GM19035 (cell line): ENCODE measurements around the gene ZNF385B.

Source experiments
- ATAC-seq: cut with Tn5 transposase; IDR thresholded peaks from one replicate; pipeline ENCODE4 v1.9.1; 2021; ENCODE audit not compliant: unreplicated experiment

Gene ZNF385B

DNA sequence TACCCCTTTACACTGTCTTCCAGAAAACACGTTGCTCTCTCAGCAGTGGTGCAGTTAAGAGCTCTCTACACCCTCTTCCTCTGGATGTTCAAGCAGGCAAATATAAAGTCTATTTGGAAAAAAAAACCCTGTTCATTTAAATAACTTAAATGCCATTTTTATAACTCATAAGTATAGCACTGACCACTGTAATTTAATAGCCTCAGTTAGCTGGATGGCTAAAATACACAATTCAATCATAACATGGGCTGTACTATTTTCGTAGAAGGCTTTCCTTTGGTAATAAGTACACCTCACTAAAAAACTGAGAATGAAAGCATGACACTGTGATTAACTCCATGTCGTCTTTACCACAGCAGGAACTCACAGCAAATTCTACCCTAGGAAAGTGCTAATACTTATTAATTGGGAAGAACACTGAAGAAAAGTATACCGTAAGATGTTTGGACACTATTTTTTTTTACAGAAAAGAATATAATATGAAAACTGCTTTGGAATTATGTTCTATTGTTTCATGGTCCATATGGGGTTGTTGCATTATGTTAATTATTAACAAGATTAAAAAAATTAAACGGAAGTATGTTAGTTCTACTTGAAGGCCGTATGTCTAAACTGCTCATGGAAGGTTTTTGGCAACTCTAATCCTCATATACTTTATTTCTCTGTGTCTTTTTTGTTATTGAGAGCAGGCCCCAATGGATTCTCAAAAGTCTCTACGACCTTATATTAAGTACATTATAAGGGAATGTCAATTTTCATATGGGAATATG, 269.1 kb downstream of the ZNF385B start:
- no peak for ATAC-seq

DNA sequence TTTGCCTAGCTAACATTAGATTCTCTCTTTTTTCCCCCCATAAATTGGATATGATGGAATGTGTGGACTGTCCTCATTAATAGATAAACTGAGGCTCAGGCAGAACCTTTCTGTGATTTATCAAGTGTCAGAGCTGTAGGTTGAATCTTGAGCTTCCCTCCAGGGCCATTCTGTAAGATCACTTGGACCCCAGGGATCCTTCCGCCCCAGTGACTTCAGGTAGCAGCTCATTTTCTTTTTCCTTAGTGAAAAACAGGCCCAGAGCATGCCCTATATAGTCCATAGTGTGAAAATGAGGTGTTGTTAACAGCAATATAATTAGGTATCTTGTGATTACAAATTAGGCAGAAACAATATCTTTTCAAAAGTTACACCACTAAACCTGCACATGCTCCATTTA, 269.7 kb downstream of the ZNF385B start:
- ATAC-seq = no peak

DNA sequence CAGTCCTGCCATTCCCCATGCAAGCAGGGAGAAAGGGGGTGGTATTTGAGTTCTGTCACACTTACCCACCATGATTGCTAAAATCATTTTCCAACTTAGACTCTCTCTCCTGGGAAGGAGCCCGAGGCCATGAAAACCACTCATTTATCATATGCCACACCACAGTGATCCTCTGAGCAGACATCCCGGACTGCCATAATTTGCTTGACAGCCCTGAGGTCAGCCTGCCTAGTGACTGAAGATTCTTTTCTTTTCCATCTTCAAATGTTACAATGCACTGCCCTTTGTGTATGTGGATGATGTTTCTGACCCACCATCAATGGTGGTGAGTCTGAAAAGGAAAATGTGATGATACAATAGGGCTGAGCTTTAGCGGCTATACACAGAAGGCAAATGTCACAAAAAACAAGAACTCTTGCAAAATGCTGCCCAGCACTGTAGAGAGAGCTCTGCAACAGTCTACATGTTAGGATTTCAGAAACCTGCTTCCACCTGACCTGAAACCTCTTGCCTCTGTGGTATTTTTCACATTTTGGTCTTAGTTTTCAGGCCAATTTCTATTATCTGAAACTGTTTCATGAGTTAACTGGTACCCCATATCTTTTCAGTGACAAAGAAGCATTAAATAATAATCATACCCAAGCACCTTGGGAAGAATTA, 272.8 kb downstream of the ZNF385B start:
- no peak for ATAC-seq

DNA sequence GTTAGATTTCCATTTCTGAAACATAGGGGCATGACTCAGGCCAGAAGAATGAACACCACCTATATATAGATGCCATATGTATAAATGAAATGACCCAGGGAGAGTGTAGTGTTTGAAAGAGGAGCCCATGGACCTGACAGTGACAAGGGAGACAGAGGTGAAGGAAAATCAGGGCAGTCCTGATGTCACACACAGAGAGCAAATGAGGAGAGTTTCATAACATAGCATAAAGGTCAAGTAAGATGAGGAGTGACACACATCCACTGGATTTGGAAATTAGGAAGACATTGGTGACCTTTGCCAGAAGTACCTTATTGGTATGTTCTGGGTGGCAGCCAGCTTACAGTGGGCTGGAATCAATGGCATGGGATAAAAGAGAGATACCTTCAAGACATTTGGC, 276.7 kb downstream of the ZNF385B start:
- ATAC-seq = no peak

DNA sequence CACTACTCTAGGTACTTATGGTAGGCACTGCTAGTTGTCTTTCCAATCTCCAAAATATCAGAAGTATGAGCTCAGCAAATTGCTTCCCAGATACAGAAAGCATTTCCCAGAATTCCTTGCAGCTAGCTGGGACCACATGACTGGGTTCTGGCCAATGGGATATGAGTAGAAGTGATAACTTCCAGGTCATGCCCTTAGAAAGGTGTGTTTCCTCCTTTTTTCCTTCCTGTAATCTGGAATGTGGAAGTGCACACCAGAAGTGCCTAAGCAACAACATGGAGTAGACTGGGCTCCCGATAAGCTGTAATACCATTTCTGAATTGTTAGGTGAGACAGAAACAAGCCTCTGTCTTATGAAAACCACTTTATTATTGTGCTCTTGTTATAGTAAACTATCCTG, 279.8 kb downstream of the ZNF385B start:
- no peak for ATAC-seq

DNA sequence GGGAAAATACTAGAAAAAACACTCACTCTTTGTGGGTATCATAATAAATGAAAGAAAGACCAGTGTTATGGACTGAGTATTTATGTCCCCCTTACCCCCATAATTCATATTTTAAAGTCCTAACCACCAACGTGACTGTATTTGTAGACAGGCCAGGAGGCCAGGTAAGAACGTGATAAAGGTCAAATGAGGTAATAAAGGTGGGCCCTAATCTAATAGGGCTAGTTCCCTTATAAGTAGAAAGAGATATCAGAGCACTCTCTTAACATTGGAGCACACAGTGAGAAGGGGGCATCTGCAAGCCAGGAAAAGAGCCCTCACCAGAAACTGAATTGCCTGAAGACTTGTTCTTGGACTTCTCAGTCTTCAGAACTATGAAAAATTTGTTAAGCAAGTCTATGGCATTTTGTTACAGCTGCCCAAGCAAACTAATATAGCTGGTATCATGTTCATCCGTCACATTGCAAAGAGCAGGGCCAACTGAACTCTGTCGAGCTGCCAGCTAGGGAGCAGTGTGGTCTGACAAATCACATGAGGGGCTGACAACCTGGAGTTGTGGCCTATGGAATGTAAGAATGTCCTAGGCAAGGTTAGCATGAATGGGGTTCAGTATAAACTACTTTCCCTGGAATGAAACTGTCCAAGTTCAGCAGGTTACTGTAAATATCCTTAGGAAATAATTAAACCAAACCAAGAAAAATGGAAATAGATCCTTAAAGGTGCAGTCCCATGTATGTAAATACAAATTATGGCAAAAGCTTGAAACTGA, 280.9 kb downstream of the ZNF385B start:
- no peak for ATAC-seq

DNA sequence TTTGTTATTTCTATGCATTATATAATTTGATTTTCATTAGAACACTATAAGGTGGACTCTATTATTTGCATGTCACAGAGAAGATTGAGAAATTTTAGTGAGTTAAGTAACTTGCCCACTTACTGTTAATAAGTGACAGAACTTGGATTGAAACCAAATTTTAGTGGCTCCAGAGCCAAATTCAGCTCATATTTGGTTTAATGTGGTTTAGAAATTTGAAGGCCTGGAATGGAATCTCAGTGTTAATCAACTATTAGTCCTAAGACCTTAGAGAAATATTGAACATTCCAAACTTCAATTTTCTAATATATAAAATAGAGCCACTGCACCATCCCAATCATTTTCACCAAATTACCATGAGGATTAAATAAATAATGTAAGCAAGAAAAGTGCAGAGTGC, 281.6 kb downstream of the ZNF385B start:
- ATAC-seq = no peak

DNA sequence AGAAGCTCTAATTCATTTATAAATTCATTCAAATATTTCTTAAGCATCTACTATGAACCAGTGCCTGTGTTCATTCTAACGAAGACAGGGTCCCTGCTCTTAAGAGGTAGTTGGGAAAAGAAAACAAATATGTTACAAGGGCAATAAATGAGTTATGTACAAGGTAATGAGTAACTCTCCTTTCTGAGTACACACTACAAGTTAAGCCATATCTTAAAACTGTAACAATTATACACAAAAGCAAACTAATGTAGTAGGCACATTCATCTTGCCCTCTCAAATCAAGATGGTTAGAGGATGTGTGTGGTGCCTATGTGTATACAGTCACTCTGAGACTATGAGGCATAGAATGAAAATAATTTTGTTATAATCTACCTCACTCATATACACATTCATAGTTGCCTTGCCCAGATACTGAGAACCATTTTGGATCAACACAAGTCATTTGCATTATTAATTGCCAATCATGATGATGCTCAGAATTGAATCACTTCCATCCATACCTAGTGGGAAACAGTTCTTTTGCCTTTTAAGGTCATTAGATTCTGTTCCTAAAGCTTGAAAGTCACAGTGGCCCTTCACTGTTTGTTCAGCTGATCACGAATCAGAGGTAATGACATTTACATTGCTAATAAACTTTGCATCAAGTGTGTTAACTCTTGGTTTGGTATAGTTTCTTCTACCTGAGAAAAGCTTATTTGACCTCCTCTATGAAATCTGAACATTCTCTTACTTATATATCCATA, 283.1 kb downstream of the ZNF385B start:
- no peak for ATAC-seq

DNA sequence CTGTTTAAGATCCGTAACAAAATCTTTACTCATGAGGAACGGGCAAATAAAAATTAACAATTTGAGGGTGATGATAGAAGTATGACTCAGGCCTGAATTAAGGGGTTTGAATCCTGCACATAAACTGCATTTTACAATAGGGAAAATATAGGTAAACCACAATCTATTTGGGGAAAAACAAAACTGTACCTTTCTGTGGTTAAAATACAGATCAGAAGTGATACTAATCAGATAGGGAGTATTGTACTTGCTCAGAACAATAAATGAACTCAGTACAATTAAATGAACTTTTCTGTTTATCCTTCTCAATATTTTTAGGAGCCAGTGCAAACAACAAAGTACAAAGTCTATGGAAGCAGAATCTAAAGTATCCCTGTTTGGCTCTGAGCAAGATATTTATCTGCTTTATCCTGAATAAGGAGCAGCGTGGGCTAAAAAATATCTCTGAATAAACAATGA, 287.3 kb downstream of the ZNF385B start:
- no peak for ATAC-seq

DNA sequence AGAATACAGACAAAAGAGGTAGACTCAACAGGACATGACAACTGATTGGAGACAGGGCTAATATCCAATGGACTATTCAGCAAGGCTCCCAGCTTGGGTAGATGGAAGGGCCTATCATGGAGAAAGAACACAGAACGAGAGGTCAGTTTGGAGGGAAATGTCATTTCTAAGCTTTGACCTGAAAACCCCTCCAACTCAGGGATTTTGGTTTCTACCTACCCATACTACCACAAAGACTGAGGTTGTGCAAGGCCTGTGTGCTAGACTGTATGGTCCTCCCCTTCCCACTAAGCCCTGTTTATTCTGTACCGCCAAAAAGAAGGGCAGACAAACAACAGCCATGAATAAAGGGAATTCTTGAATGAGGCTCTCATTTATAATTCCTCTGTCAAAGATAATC, 288.9 kb downstream of the ZNF385B start:
- ATAC-seq = no peak

DNA sequence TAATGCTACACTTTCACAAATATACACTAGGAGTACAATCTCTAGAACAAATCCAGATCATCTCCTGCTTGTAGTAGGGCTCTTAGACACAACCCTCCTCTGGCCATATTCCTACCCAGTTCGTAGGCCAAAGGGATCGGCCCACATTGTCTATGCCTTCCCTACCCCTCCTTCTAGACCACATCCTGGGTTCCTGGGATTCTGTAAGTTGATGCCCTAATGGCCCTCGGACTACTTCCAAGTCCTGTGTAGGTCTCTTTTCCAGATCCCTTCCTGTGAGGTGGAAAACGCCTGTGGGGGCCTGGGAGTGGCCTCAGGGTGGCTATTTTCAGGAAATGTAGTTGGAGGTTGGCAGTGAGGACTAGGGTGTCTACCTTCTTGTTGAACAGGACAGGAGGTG, 289.7 kb downstream of the ZNF385B start:
- no peak for ATAC-seq

DNA sequence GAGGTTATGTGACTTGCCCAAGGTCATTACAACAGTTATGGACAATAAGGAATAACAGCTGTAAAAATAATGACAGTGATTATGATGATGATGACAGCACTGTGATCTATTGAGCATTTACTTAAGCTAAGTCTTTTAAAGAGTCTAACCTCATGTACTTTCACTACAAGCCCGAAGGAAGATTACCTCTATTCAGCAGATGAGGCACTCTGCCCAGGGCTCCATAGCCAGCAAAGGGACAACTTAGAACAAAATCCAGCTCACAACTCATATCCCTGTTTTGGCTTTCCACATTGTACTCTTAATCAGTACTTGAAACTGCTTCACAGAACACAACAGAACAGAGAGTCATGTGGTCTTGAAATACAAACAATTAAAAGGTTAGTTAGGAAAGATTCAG, 290.2 kb downstream of the ZNF385B start:
- ATAC-seq = no peak

DNA sequence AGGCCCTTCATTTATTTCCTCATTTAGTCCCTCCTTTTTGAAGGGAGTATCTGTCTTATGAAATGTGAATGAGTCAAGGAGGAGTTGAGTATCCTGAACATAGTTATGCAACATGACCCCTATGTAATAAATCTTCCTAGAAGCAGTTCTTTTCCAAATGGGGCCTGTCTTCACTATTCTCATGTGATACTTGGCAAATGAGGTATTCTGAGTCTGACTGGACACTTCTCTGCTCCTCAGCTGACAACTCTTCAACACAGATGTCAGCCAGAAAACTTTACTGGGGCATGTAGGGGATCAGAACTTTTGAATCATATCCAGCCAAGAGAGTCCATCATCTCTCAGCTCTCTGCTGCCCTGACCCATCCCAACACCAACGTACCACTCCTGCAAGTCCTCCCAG, 291.6 kb downstream of the ZNF385B start:
- no peak for ATAC-seq

DNA sequence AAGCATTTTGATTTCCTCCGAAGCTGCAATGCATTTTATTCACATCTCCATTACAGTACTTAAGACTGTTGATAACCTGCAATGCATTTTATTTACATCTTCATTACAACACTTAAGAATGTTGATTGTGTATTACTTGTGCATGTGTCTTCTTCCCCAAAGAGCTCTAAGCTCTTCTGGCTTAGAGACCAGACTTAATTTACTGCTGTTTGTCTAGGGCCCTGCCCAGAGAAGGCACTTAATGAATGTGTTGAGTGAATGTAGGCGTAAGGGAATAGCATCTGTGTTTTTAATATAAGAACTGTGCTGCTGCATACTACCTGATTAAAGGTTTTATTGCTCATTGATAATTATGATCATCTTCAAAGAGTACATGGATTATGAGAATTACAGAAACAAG, 295.6 kb downstream of the ZNF385B start:
- ATAC-seq = no peak

DNA sequence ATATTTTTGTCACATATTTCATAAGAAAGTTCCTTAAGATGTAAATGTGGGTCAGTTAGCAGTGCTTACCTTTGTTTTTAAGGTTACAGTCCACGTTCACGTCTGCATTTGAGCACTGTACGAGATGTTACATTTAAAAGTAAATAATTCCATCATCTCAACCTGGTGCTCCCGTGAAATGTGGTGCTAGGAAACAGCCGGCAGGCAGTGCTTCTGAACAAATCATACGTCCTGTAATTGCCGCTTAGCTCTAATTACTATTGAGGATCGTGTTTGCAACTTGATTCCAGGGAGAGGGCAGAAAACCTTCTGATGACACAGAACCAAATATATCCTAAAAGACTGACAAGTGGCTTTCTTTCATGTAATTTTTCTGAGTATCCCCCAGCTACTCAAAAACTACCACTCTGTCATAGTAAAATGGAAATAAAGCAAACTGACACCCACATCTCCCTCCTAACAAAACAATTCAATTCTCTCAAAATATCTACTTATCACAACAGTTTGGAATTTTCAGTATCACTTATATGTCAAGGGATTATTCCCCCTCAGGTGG, 299.0 kb downstream of the ZNF385B start:
- ATAC-seq = no peak

DNA sequence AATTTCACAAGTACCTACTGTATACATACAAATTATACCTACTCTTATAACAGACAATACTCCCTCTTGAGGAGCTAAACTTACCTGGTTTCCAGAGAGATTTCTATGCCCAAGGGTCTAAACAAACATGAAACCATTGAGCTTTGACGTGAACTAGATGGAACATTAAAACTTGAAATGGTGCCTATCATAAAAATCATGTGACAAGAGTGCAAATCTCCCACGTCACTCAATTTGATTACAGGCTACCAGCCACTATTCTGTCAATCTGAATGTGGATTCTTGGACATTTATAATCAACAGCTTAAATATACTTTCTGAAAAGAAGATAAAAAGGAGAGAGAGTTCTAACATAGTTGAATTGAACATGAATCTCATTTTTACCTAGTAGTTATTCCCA, 299.7 kb downstream of the ZNF385B start:
- ATAC-seq = no peak

DNA sequence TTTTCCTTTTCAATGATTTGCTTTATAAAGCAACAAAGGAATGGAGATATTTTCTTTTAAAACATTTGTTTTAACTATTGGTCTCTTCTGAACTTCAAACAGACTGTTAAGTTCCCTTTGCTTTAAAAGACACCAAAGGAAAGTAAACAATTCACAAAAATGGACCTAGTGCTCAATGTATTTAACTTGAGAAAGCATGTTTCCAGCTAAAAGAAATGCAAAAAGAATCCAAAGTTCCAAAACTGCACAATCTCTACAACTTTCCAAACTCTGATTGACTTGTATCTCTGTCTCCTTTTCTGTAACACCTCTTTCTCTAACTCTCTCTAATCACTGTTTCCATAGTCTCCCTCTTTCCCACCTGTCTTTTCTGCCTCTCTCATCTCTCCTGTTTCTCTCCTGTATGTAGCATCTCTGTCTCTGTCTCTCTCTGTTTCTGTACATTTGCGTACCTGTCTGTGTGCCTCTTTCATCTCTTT, 301.1 kb downstream of the ZNF385B start:
- ATAC-seq = no peak

DNA sequence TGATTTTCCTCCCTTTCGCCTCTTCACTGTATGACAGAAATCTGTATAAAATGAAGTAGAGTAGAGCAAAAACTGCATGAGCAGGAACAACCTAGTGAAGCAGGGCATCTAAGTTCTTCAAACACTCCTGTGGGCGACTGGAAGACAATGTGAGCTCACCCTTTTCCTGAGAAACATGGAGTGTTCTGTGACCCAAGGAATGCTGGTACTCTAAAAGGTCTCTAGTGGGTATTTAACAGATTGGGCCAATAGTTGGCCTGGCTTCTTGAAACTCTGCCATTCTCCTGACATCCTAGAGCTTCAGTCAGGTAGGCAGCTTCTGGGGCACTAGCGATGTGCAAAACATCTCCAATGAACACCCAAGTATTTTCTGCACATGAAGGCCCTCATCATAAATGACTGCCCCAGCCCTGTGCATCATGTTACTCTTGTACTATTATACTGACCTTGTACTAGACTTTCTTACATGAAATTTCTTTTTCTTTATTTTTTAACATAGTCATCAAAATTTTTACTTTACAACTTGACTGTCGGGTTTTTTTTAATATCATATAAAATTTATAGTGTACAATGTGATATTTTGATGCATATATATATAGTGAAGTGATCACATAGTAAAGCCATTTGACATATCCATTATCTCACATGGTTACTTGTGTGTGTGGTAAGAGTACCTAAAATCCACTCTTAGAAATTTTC, 302.2 kb downstream of the ZNF385B start:
- ATAC-seq = no peak

DNA sequence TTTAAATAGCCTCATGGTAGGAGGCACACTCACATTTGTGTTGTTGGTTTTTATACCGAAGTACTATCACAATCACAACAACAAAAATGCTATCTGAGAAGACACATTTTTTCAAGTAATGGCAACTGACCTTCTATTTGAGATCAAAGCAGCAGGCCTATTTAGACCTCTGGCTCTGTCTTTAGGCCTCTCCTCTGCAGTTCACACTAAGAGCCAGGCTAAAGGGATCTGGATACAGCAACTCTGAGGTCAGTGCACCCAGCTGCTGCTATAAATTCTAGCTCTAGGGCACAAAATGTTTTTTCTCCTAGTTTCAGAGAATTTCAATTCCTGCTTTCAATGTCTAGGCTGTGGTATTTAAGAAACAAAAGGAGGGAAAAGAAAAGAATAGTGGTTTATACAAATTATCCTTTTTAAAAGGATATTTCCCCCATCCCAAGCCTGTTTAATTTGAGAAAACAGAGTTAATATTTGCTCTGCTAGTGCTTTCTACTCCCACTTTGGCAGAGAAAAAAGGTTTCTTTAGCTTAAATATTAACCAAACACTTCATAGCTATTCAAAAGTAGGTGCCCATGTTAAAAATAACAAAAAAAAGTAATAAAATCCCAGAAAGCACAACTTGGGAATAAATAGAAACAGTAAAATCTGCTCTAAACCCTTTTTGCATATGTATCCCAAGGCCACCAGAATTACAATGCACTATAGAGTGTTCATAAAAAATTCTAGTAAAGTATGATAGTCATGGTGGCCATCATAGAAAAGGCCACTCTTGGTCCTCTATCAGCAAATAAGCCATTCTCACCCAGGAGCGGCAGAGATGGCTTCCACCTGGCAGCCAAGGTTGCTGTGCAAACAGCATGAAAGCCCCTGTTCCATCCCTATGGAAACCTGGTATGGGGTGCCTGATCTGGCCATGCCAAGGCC, 303.1 kb downstream of the ZNF385B start:
- ATAC-seq = no peak
